Measurements from ENCODE around the gene LRIT2.

DNA sequence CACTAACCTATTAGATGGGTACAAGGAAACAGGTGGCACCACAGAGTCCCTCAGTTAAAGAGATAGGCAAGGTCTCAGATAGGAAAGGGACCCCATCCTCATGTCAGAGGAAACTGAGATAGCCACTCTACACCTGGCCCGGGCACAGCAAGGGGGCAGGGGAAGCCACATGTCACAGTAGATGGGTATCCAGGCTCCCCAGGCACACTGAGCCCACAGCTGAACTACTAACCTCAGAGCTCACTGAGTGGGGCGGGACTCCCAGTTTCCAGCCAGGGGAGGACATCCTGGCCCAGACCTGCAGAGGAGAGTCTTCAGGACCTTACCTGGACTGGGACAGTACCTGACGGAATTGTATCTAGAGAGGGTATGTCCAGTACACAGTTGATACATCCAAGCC is 34.7 kb downstream of the LRIT2 start:
- TF ChIP-seq EZH2 (IDR thresholded peaks at IDR 0.05; ENCODE audit: insufficient read depth, poor library complexity, severe bottlenecking) = no peak
- no peak for TF ChIP-seq EZH2phosphoT487 (IDR thresholded peaks at IDR 0.05; ENCODE audit: insufficient read depth, low read depth)

Measured in GM23248 (cell line).